H9 (cell line): Measurements from ENCODE around the gene ACOX1. TPM values are rescaled to one million over a fixed set of nuclear protein-coding genes. Genes with fewer than 3 reads are reported as not detected.

ENCODE experiments used
- DNase-seq: peaks from one replicate; pipeline ENCODE4 v3.0.0-alpha.2; 2017
- H2AFZ ChIP-seq: one replicate; pipeline ENCODE4 v1.6.1; 2013; ENCODE audit warnings: mild to moderate bottlenecking, low read length, control low read depth, moderate library complexity
- H2AK5ac ChIP-seq: 2 replicates; pipeline ENCODE4 v1.6.1; 2013; ENCODE audit warnings: low read length, control low read depth, mixed read lengths; ENCODE audit not compliant: insufficient read length
- H2BK120ac ChIP-seq: one replicate; pipeline ENCODE4 v1.6.1; 2013; ENCODE audit warnings: low read depth, mild to moderate bottlenecking, low read length, control low read depth, inconsistent platforms; ENCODE audit not compliant: poor library complexity, severe bottlenecking
- H2BK12ac ChIP-seq: 2 replicates; pipeline ENCODE4 v1.6.1; 2013; ENCODE audit warnings: low read length, control low read depth, mixed read lengths, low read depth; ENCODE audit not compliant: insufficient read length
- H2BK15ac ChIP-seq: 2 replicates; pipeline ENCODE4 v1.6.1; 2013; ENCODE audit warnings: low read depth, low read length, control low read depth
- H2BK20ac ChIP-seq: one replicate; pipeline ENCODE4 v1.6.1; 2013; ENCODE audit warnings: low read depth, mild to moderate bottlenecking, low read length, control low read depth, inconsistent platforms; ENCODE audit not compliant: poor library complexity, severe bottlenecking
- H2BK5ac ChIP-seq: 2 replicates; pipeline ENCODE4 v1.6.1; 2013; ENCODE audit warnings: low read length, control low read depth, mixed read lengths; ENCODE audit not compliant: insufficient read length
- H3K14ac ChIP-seq: 2 replicates; pipeline ENCODE4 v1.6.1; 2013; ENCODE audit warnings: low read length, control low read depth; ENCODE audit not compliant: insufficient read depth
- H3K18ac ChIP-seq: 2 replicates; pipeline ENCODE4 v1.6.1; 2013; ENCODE audit warnings: low read depth, mild to moderate bottlenecking, mixed read lengths, low read length, control low read depth; ENCODE audit not compliant: insufficient read length
- H3K23ac ChIP-seq: 2 replicates; pipeline ENCODE4 v1.6.1; 2013; ENCODE audit warnings: low read length, control low read depth, mixed read lengths, low read depth; ENCODE audit not compliant: insufficient read length
- H3K23me2 ChIP-seq: 2 replicates; pipeline ENCODE4 v1.6.1; 2013; ENCODE audit warnings: low read depth, mild to moderate bottlenecking, mixed read lengths, low read length, control low read depth; ENCODE audit not compliant: insufficient read length, poor library complexity, severe bottlenecking
- H3K27ac ChIP-seq: 2 replicates; pipeline ENCODE4 v1.5.1; 2013; ENCODE audit warnings: low read length, control low read depth, mixed read lengths, low read depth; ENCODE audit not compliant: insufficient read length
- H3K27me3 ChIP-seq: 2 replicates; pipeline ENCODE4 v1.6.1; 2013; ENCODE audit warnings: low read length, control low read depth, inconsistent platforms; ENCODE audit not compliant: insufficient read depth
- H3K4ac ChIP-seq: 2 replicates; pipeline ENCODE4 v1.6.1; 2013; ENCODE audit warnings: low read depth, mild to moderate bottlenecking, control low read depth, inconsistent platforms, low read length, moderate library complexity
- H3K4me1 ChIP-seq: 2 replicates; pipeline ENCODE4 v1.6.1; 2013; ENCODE audit warnings: low read length, control low read depth, inconsistent platforms; ENCODE audit not compliant: insufficient read depth
- H3K4me2 ChIP-seq: 2 replicates; pipeline ENCODE4 v1.6.1; 2013; ENCODE audit warnings: low read length, control low read depth, mixed read lengths; ENCODE audit not compliant: insufficient read length, insufficient read depth
- H3K56ac ChIP-seq: 2 replicates; pipeline ENCODE4 v1.6.1; 2013; ENCODE audit warnings: low read depth, mild to moderate bottlenecking, mixed read lengths, low read length, control low read depth; ENCODE audit not compliant: insufficient read length
- H3K79me1 ChIP-seq: 2 replicates; pipeline ENCODE4 v1.6.1; 2013; ENCODE audit warnings: low read depth, mild to moderate bottlenecking, moderate library complexity, low read length, control low read depth, inconsistent platforms; ENCODE audit not compliant: insufficient read depth, poor library complexity, severe bottlenecking
- H3K79me2 ChIP-seq: 2 replicates; pipeline ENCODE4 v1.6.1; 2013; ENCODE audit warnings: low read length, control low read depth, inconsistent platforms; ENCODE audit not compliant: insufficient read depth
- H3K9ac ChIP-seq: 2 replicates; pipeline ENCODE4 v1.6.1; 2013; ENCODE audit warnings: low read length, control low read depth, mixed read lengths; ENCODE audit not compliant: insufficient read length; ENCODE audit errors: extremely low read depth
- H3K9me3 ChIP-seq: one replicate; pipeline ENCODE4 v1.6.1; 2013; ENCODE audit warnings: low read depth, low read length, inconsistent platforms; ENCODE audit not compliant: control insufficient read depth
- H3T11ph ChIP-seq: one replicate; pipeline ENCODE4 v1.6.1; 2013; ENCODE audit warnings: mild to moderate bottlenecking, low read length, control low read depth, inconsistent platforms
- H4K20me1 ChIP-seq: one replicate; pipeline ENCODE4 v1.6.1; 2013; ENCODE audit not compliant: control insufficient read depth, insufficient read length, insufficient read depth
- H4K5ac ChIP-seq: 2 replicates; pipeline ENCODE4 v1.6.1; 2013; ENCODE audit warnings: low read depth, mild to moderate bottlenecking, mixed read lengths, low read length, control low read depth; ENCODE audit not compliant: insufficient read length
- H4K8ac ChIP-seq: replicated peaks from 2 replicates; pipeline ENCODE4 v1.6.1; 2013; ENCODE audit warnings: low read length, control low read depth, mixed read lengths, low read depth; ENCODE audit not compliant: insufficient read length
- H4K91ac ChIP-seq: 2 replicates; pipeline ENCODE4 v1.6.1; 2013; ENCODE audit warnings: low read depth, mild to moderate bottlenecking, moderate library complexity, mixed read lengths, low read length, control low read depth; ENCODE audit not compliant: insufficient read length
- H3K27ac Mint-ChIP-seq, 3 experiments: 2 replicates in 2 of 3; 3 replicates in 1 of 3; pipeline ENCODE4 v1.8.0; 2020 to 2021; ENCODE audit warnings: mixed read lengths in 3 of 3, mild to moderate bottlenecking in 1 of 3, moderate library complexity in 1 of 3
- H3K27me3 Mint-ChIP-seq: 2 replicates; pipeline ENCODE4 v1.8.0; 2021; ENCODE audit warnings: low read depth, mild to moderate bottlenecking, moderate library complexity, mixed read lengths
- H3K36me3 Mint-ChIP-seq, 3 experiments: 2 replicates in 2 of 3; 3 replicates in 1 of 3; pipeline ENCODE4 v1.8.0; 2020 to 2021; ENCODE audit warnings: low read depth in 3 of 3, mixed read lengths in 3 of 3; ENCODE audit not compliant: insufficient read depth in 1 of 3
- H3K4me1 Mint-ChIP-seq, 2 experiments: 2 replicates each; pipeline ENCODE4 v1.8.0; 2020; ENCODE audit warnings: mixed read lengths in 2 of 2
- H3K4me3 Mint-ChIP-seq, 2 experiments: 2 replicates in 1 of 2; 3 replicates in 1 of 2; pipeline ENCODE4 v1.8.0; 2020 to 2021; ENCODE audit warnings: mild to moderate bottlenecking in 2 of 2, mixed read lengths in 2 of 2, moderate library complexity in 1 of 2
- H3K9me3 Mint-ChIP-seq, 2 experiments: 2 replicates in 1 of 2; 3 replicates in 1 of 2; pipeline ENCODE4 v1.8.0; 2020; ENCODE audit warnings: mild to moderate bottlenecking in 2 of 2, mixed read lengths in 2 of 2, moderate library complexity in 1 of 2
- WGBS: extraction: QIAGEN DNeasy Blood & Tissue Kit; methylation state at CpG from one replicate; pipeline ENCODE4 v1.1.7; 2013; ENCODE audit warnings: missing lambda C conversion rate, low lambda C conversion rate, mixed read lengths; ENCODE audit not compliant: insufficient read length; ENCODE audit errors: extremely low coverage; 5-methylcytosine and 5-hydroxymethylcytosine counted together
- total RNA-seq: library from RNA; stranded (reverse); gene quantifications from 2 replicates; pipeline ENCODE4 v1.2.1, GENCODE V29; 2021
- TF ChIP-seq, protein P1 (sequence below): fragments of 200-600 bp; sonication (generic); conservative IDR thresholded peaks from 3 replicates; pipeline ENCODE4 v1.8.0; 2021; ENCODE audit warnings: antibody characterized with exemption, mild to moderate bottlenecking

Gene ACOX1
- total RNA-seq, 1 experiment from 2014 or later = 27.4 TPM

- Histone ChIP-seq H4K91ac (no peak overlapping the region), H3K9ac (no peak overlapping the region), H3K79me2 (no peaks in the 10 kb centered on the region), H2BK20ac (no peak overlapping the region), H3K23me2 (no peaks in the 10 kb centered on the region), H2AFZ (no peak overlapping the region), H3K9me3 (no peaks in the 10 kb centered on the region), H2BK12ac (no peak overlapping the region), H3K4me2 (no peak overlapping the region), H3T11ph (no peak overlapping the region), H4K20me1 (no peaks in the 10 kb centered on the region), H3K23ac (no peak overlapping the region), H3K18ac (no peak overlapping the region), H3K56ac (no peak overlapping the region), H3K27ac (no peak overlapping the region), H4K8ac (no peak overlapping the region), H3K79me1 (no peaks in the 10 kb centered on the region), H3K14ac (no peak overlapping the region), H2BK15ac (no peak overlapping the region), H2AK5ac (no peak overlapping the region), H3K27me3 (no peaks in the 10 kb centered on the region), H3K4me1 (no peaks in the 10 kb centered on the region), H3K4ac (no peak overlapping the region), H4K5ac (no peak overlapping the region), H2BK120ac (no peak overlapping the region), H2BK5ac (no peak overlapping the region)
- peaks cover 5% of the 10 kb centered on the region; the same call in 1 of the 2 replicates for H3K27me3 Mint-ChIP-seq
- no peak overlapping the region for H3K27ac Mint-ChIP-seq
- DNase-seq = no peak
- WGBS = no CpG with 5 or more reads among the region's 24 CpGs
- no peaks in the 10 kb centered on the region for H3K9me3 Mint-ChIP-seq
- no peak overlapping the region for H3K4me3 Mint-ChIP-seq
- TF ChIP-seq, protein P1, sequence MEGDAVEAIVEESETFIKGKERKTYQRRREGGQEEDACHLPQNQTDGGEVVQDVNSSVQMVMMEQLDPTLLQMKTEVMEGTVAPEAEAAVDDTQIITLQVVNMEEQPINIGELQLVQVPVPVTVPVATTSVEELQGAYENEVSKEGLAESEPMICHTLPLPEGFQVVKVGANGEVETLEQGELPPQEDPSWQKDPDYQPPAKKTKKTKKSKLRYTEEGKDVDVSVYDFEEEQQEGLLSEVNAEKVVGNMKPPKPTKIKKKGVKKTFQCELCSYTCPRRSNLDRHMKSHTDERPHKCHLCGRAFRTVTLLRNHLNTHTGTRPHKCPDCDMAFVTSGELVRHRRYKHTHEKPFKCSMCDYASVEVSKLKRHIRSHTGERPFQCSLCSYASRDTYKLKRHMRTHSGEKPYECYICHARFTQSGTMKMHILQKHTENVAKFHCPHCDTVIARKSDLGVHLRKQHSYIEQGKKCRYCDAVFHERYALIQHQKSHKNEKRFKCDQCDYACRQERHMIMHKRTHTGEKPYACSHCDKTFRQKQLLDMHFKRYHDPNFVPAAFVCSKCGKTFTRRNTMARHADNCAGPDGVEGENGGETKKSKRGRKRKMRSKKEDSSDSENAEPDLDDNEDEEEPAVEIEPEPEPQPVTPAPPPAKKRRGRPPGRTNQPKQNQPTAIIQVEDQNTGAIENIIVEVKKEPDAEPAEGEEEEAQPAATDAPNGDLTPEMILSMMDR = no peak
- no peaks in the 10 kb centered on the region for H3K36me3 Mint-ChIP-seq
- H3K4me1 Mint-ChIP-seq = peaks cover 0 to 4% of the 10 kb centered on the region in 2 experiments; a peak in 3 of 4 replicates
Observed at GRCh38 chr17:76022285-76022684, 43.3 kb upstream of the ACOX1 start.
